Stromal cell of bone marrow (primary cell): ENCODE results near the gene ROPN1B.
"Not testable (repeated sequence)": the region's sequence is repeated elsewhere in the genome, so short reads cannot be mapped to it uniquely, and the experiment has no call there.

Source experiments
- DNase-seq: peaks from one replicate; pipeline ENCODE4 v3.0.0-alpha.2; 2012; ENCODE audit warnings: low read depth

Gene ROPN1B

GRCh38 chr3:125968701-125969592, at the start of gene ROPN1B:
Gene ROPN1B (plus strand): TSS chr3:125969178. CDS start chr3:125972055, 2,877 bp downstream.
- DNase-seq: not testable (repeated sequence)

- not testable (repeated sequence) for DNase-seq
Observed at GRCh38 chr3:125920191-125920590, 48.8 kb upstream of the ROPN1B start.

GRCh38 chr3:125920751-125921279, 48.2 kb upstream of the ROPN1B start:
- DNase-seq: not testable (repeated sequence)

- peak; percentile 25 for DNase-seq
Observed at GRCh38 chr3:125921712-125922111, 47.3 kb upstream of the ROPN1B start.

- DNase-seq: not testable (repeated sequence)
Observed at GRCh38 chr3:125923324-125924115, 45.5 kb upstream of the ROPN1B start.

GRCh38 chr3:125924276-125924675, 44.7 kb upstream of the ROPN1B start:
- not testable (repeated sequence) for DNase-seq

- DNase-seq: not testable (repeated sequence)
Observed at GRCh38 chr3:125925727-125926126, 43.3 kb upstream of the ROPN1B start.

- not testable (repeated sequence) for DNase-seq
Observed at GRCh38 chr3:125928771-125929545, 40.0 kb upstream of the ROPN1B start.

- DNase-seq: not testable (repeated sequence)
Observed at GRCh38 chr3:125929765-125930164, 39.2 kb upstream of the ROPN1B start.

- DNase-seq: not testable (repeated sequence)
Observed at GRCh38 chr3:125931355-125931880, 37.6 kb upstream of the ROPN1B start.

- DNase-seq: not testable (repeated sequence)
Observed at GRCh38 chr3:125933397-125934173, 35.4 kb upstream of the ROPN1B start.

GRCh38 chr3:125935252-125935874, 33.6 kb upstream of the ROPN1B start:
- not testable (repeated sequence) for DNase-seq

- DNase-seq: not testable (repeated sequence)
Observed at GRCh38 chr3:125936210-125936815, 32.7 kb upstream of the ROPN1B start.

- DNase-seq: not testable (repeated sequence)
Observed at GRCh38 chr3:125936891-125937290, 32.1 kb upstream of the ROPN1B start.

GRCh38 chr3:125947806-125948205, 21.2 kb upstream of the ROPN1B start:
- DNase-seq: not testable (repeated sequence)

GRCh38 chr3:125948901-125949300, 20.1 kb upstream of the ROPN1B start:
- not testable (repeated sequence) for DNase-seq

- DNase-seq: not testable (repeated sequence)
Observed at GRCh38 chr3:125951176-125951575, 17.8 kb upstream of the ROPN1B start.

- DNase-seq: not testable (repeated sequence)
Observed at GRCh38 chr3:125957020-125957419, 12.0 kb upstream of the ROPN1B start.

GRCh38 chr3:125957674-125958510, 11.1 kb upstream of the ROPN1B start:
- no peak for DNase-seq
